ENCODE results near the gene RCAN1. TPM values are rescaled to one million over a fixed set of nuclear protein-coding genes. Genes with fewer than 3 reads are reported as not detected.

Gene RCAN1
- total and polyA plus RNA-seq, 3 donors from 2014 or later: 16.7 to 21.9 (median 20.6) TPM

- 74 to 84% methylated on average over 4 of the region's 4 CpGs for WGBS, 2 donors
- Histone ChIP-seq H3K4me1 (no peaks in the 10 kb centered on the region), H3K36me3 (ENCODE audit: low read depth, missing control alignments) (no peaks in the 10 kb centered on the region), H3K27me3 (no peaks in the 10 kb centered on the region), H3K9me3 (no peaks in the 10 kb centered on the region), H3K27ac (no peak overlapping the region), H3K4me3 (no peak overlapping the region)
- no peak for DNase-seq
- TF ChIP-seq, protein P1, sequence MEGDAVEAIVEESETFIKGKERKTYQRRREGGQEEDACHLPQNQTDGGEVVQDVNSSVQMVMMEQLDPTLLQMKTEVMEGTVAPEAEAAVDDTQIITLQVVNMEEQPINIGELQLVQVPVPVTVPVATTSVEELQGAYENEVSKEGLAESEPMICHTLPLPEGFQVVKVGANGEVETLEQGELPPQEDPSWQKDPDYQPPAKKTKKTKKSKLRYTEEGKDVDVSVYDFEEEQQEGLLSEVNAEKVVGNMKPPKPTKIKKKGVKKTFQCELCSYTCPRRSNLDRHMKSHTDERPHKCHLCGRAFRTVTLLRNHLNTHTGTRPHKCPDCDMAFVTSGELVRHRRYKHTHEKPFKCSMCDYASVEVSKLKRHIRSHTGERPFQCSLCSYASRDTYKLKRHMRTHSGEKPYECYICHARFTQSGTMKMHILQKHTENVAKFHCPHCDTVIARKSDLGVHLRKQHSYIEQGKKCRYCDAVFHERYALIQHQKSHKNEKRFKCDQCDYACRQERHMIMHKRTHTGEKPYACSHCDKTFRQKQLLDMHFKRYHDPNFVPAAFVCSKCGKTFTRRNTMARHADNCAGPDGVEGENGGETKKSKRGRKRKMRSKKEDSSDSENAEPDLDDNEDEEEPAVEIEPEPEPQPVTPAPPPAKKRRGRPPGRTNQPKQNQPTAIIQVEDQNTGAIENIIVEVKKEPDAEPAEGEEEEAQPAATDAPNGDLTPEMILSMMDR (IDR thresholded peaks at IDR 0.05): no peak
- no peak for TF ChIP-seq POLR2A (IDR thresholded peaks at IDR 0.05)
- intact Hi-C loops (cut with DNase I; ENCODE audit: low total_unique reads): no loop called here
These were observed 15.9 kb downstream of the RCAN1 start for GRCh38 chr21:34598931-34599400.

GRCh38 chr21:34597406-34597805 is 17.5 kb downstream of the RCAN1 start:
- H3K4me1 ChIP-seq: no peaks in the 10 kb centered on the region
- no peak for TF ChIP-seq POLR2A (IDR thresholded peaks at IDR 0.05)
- TF ChIP-seq, protein P1 (IDR thresholded peaks at IDR 0.05): no peak
- no peak for DNase-seq

GRCh38 chr21:34596561-34597271 is 18.2 kb downstream of the RCAN1 start:
- no peak for DNase-seq
- Histone ChIP-seq H3K27ac (no peak overlapping the region), H3K9me3 (no peaks in the 10 kb centered on the region), H3K4me1 (no peaks in the 10 kb centered on the region), H3K36me3 (ENCODE audit: low read depth, missing control alignments) (no peaks in the 10 kb centered on the region), H3K4me3 (no peak overlapping the region), H3K27me3 (no peaks in the 10 kb centered on the region)
- intact Hi-C loops (cut with DNase I; ENCODE audit: low total_unique reads): no loop called here
- TF ChIP-seq, protein P1 (IDR thresholded peaks at IDR 0.05): no peak
- no peak for TF ChIP-seq POLR2A (IDR thresholded peaks at IDR 0.05)
- whole genome bisulfite sequencing, 2 donors: 88 to 94% methylated on average over 18 of the region's 18 CpGs

More at GRCh38 chr21:34597406-34597805, 17.5 kb downstream of the RCAN1 start:
- Histone ChIP-seq H3K4me3 (no peak overlapping the region), H3K36me3 (ENCODE audit: low read depth, missing control alignments) (no peaks in the 10 kb centered on the region), H3K27ac (no peak overlapping the region), H3K9me3 (no peaks in the 10 kb centered on the region), H3K27me3 (no peaks in the 10 kb centered on the region)
- 85 to 89% methylated on average over 5 of the region's 5 CpGs for WGBS, 2 donors
- intact Hi-C loops (cut with DNase I; ENCODE audit: low total_unique reads): no loop called here

DNA sequence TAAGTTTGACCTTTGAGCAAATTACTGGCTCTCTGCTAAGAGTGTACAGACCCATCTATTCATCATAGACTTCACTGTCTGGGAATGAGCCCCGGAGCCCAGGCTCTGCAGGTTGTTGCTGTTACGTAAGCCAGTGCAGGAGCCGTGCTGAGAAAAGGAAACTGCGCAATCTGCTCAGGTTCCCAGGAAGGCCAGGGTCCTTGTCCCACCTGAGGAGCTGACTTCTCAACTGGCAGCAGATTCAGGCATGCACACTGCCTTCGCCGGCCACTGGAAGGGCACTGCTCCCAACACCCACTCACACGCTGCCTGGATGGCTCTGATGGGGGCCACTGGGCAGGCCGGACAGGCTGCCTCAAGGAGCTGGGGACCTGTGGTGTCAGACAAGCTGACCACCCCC is 19.5 kb downstream of the RCAN1 start:
- H3K4me1 ChIP-seq: no peaks in the 10 kb centered on the region
- DNase-seq: no peak
- intact Hi-C loops (cut with DNase I; ENCODE audit: low total_unique reads): no loop called here
- no peak overlapping the region for H3K4me3 ChIP-seq
- no peaks in the 10 kb centered on the region for H3K27me3 ChIP-seq
- TF ChIP-seq POLR2A (IDR thresholded peaks at IDR 0.05): no peak
- TF ChIP-seq, protein P1 (IDR thresholded peaks at IDR 0.05): no peak
- no peaks in the 10 kb centered on the region for H3K36me3 ChIP-seq (ENCODE audit: low read depth, missing control alignments)
- 79 to 81% methylated on average over 7 to 8 of the region's 8 CpGs for WGBS, 2 donors
- H3K9me3 ChIP-seq: no peaks in the 10 kb centered on the region
- H3K27ac ChIP-seq: no peak overlapping the region

All from testis (tissue), 3 donors.